Activated CD4-positive, alpha-beta memory T cell treated with anti-CD3 and anti-CD28 coated beads for 36 hours (primary cell): ENCODE results near the gene SLC27A5. TPM values are rescaled to one million over a fixed set of nuclear protein-coding genes. Genes with fewer than 3 reads are reported as not detected.
"Not testable (repeated sequence)": the region's sequence is repeated elsewhere in the genome, so short reads cannot be mapped to it uniquely, and the experiment has no call there.

Experiments
- CTCF ChIA-PET: fragments of 350-600 bp; sonication (Branson Sonifier 250); formaldehyde crosslinking; loops from one replicate; lab custom pipeline; 2021; ENCODE audit warnings: antibody characterized with exemption, inconsistent platforms; lab: Charles Lee
- POLR2A ChIA-PET: fragments of 350-600 bp; sonication (Branson Sonifier 250); formaldehyde crosslinking; loops from one replicate; lab custom pipeline; 2021; ENCODE audit warnings: antibody characterized with exemption; lab: Charles Lee
- DNase-seq: peaks from one replicate; pipeline ENCODE4 v3.0.0-alpha.2; 2020
- H3K27ac Mint-ChIP-seq: one replicate; pipeline ENCODE4 v1.8.0; 2021; ENCODE audit warnings: mixed read lengths
- H3K27me3 Mint-ChIP-seq: one replicate; pipeline ENCODE4 v1.8.0; 2021; ENCODE audit warnings: mixed read lengths
- H3K36me3 Mint-ChIP-seq: one replicate; pipeline ENCODE4 v1.8.0; 2021; ENCODE audit warnings: mixed read lengths
- H3K4me1 Mint-ChIP-seq: one replicate; pipeline ENCODE4 v1.8.0; 2021; ENCODE audit warnings: low read depth, mixed read lengths
- H3K4me3 Mint-ChIP-seq: one replicate; pipeline ENCODE4 v1.8.0; 2021; ENCODE audit warnings: mild to moderate bottlenecking, mixed read lengths
- H3K9me3 Mint-ChIP-seq: one replicate; pipeline ENCODE4 v1.8.0; 2021; ENCODE audit warnings: mixed read lengths
- intact Hi-C: fragments of 100-400 bp; cut with micrococcal nuclease; formaldehyde crosslinking; loops from one replicate; pipeline ENCODE4 v1.15.1; 2023
- total RNA-seq, 2 experiments: library from RNA; stranded (reverse); gene quantifications; one replicate each; pipeline ENCODE4 v1.2.3, GENCODE V29; 2021

Gene SLC27A5
- total RNA-seq, 2 experiments from 2014 or later, result 16.7 to 17.0 TPM

- H3K36me3 Mint-ChIP-seq, H3K27ac Mint-ChIP-seq, H3K4me1 Mint-ChIP-seq, POLR2A ChIA-PET, CTCF ChIA-PET, DNase-seq, H3K4me3 Mint-ChIP-seq, intact Hi-C loops, H3K27me3 Mint-ChIP-seq: not testable (repeated sequence)
- peaks cover 12% of the 10 kb centered on the region for H3K9me3 Mint-ChIP-seq
Observed at GRCh38 chr19:58507602-58508223, 4.1 kb downstream of the SLC27A5 start.

- POLR2A ChIA-PET, result interaction anchor here (1.3 kb wide), 2 partner anchors 11 to 18 kb away, joined by 3 to 4 read pairs; no protein-coding TSS in a partner anchor
- Mint-ChIP-seq H3K27me3 (no peaks in the 10 kb centered on the region), H3K9me3 (peaks cover 2% of the 10 kb centered on the region), H3K36me3 (no peaks in the 10 kb centered on the region), H3K4me3 (peak overlapping the region; percentile 26), H3K4me1 (peaks cover 24% of the 10 kb centered on the region), H3K27ac (no peak overlapping the region)
- no peak for DNase-seq
- CTCF ChIA-PET, result interaction anchor here (1.1 to 3.0 kb wide), 3 partner anchors 14 to 76 kb away, joined by 3 to 21 read pairs (median 16); partner anchors contain the start of gene ZBTB45
- intact Hi-C loops, result no loop called here
Observed at GRCh38 chr19:58500242-58500641, 11.6 kb downstream of the SLC27A5 start.

- Mint-ChIP-seq H3K27ac (peak overlapping the region; percentile 80), H3K4me1 (peaks cover 27% of the 10 kb centered on the region), H3K9me3 (peaks cover 2% of the 10 kb centered on the region), H3K27me3 (no peaks in the 10 kb centered on the region), H3K36me3 (no peaks in the 10 kb centered on the region), H3K4me3 (peak overlapping the region; percentile 89)
- ChIA-PET POLR2A (interaction anchor here (1.0 to 1.3 kb wide), 4 partner anchors 9 to 21 kb away, joined by 3 to 4 read pairs (median 4); partner anchors contain the start of gene ZBTB45), CTCF (interaction anchor here (1.1 to 3.0 kb wide), 4 partner anchors 15 to 77 kb away, joined by 3 to 21 read pairs (median 10); partner anchors contain the start of gene ZBTB45)
- DNase-seq, result peak; percentile 100
- intact Hi-C loops, result loop anchor here (1.0 to 2.0 kb wide), 9 partner anchors 10 to 221 kb away; partner anchors contain the start of genes CHMP2A, ZBTB45, ZNF132 and ZNF324
Observed at GRCh38 chr19:58499021-58499927, 12.5 kb downstream of the SLC27A5 start.

- Mint-ChIP-seq H3K36me3 (no peaks in the 10 kb centered on the region), H3K9me3 (peaks cover 2% of the 10 kb centered on the region), H3K27ac (peak overlapping the region; percentile 46), H3K4me3 (peak overlapping the region; percentile 89), H3K27me3 (no peaks in the 10 kb centered on the region), H3K4me1 (peaks cover 27% of the 10 kb centered on the region)
- CTCF ChIA-PET, result interaction anchor here (1.2 to 3.0 kb wide), 2 partner anchors 21 to 74 kb away, joined by 3 to 21 read pairs; partner anchors contain the start of gene ZBTB45
- POLR2A ChIA-PET, result interaction anchor here (1.2 to 1.3 kb wide), 2 partner anchors 8 to 10 kb away, joined by 3 to 4 read pairs; no protein-coding TSS in a partner anchor
- intact Hi-C loops, result loop anchor here (1.0 to 2.0 kb wide), 9 partner anchors 9 to 220 kb away; partner anchors contain the start of genes CHMP2A, ZBTB45, ZNF132 and ZNF324
- DNase-seq, result no peak
Observed at GRCh38 chr19:58498316-58499020, 13.3 kb downstream of the SLC27A5 start.

- no peak for DNase-seq
- Mint-ChIP-seq H3K27ac (no peak overlapping the region), H3K36me3 (no peaks in the 10 kb centered on the region), H3K9me3 (peaks cover 2% of the 10 kb centered on the region), H3K4me3 (peak overlapping the region; percentile 89), H3K27me3 (no peaks in the 10 kb centered on the region), H3K4me1 (peaks cover 27% of the 10 kb centered on the region)
- ChIA-PET POLR2A (no interaction called here), CTCF (no interaction called here)
- intact Hi-C loops, result loop anchor here (2.0 kb wide), 2 partner anchors 31 to 57 kb away; partner anchors contain the start of genes ZNF132 and ZNF324
Observed at GRCh38 chr19:58497634-58498170, 14.1 kb downstream of the SLC27A5 start.

- ChIA-PET CTCF (no interaction called here), POLR2A (no interaction called here)
- H3K9me3 Mint-ChIP-seq, result no peaks in the 10 kb centered on the region
- no peak for DNase-seq
- H3K4me3 Mint-ChIP-seq, result no peak overlapping the region
- H3K36me3 Mint-ChIP-seq, result no peaks in the 10 kb centered on the region
- H3K27ac Mint-ChIP-seq, result no peak overlapping the region
- H3K27me3 Mint-ChIP-seq, result no peaks in the 10 kb centered on the region
- intact Hi-C loops, result no loop called here
- H3K4me1 Mint-ChIP-seq, result peaks cover 30% of the 10 kb centered on the region
Observed at GRCh38 chr19:58492265-58492664, 19.5 kb downstream of the SLC27A5 start.

- Mint-ChIP-seq H3K4me3 (no peak overlapping the region), H3K27me3 (no peaks in the 10 kb centered on the region), H3K36me3 (no peaks in the 10 kb centered on the region), H3K4me1 (peaks cover 25% of the 10 kb centered on the region), H3K9me3 (no peaks in the 10 kb centered on the region), H3K27ac (no peak overlapping the region)
- POLR2A ChIA-PET, result no interaction called here
- CTCF ChIA-PET, result no interaction called here
- intact Hi-C loops, result no loop called here
- no peak for DNase-seq
Observed at GRCh38 chr19:58491393-58491792, 20.4 kb downstream of the SLC27A5 start.

- H3K36me3 Mint-ChIP-seq, H3K27me3 Mint-ChIP-seq, intact Hi-C loops, H3K9me3 Mint-ChIP-seq, H3K27ac Mint-ChIP-seq, H3K4me1 Mint-ChIP-seq, DNase-seq, H3K4me3 Mint-ChIP-seq: not testable (repeated sequence)
- ChIA-PET POLR2A (interaction anchor here (0.6 kb wide), 1 partner anchor 92 kb away, joined by 3 read pairs; no protein-coding TSS in a partner anchor), CTCF (interaction anchor here (0.9 kb wide), 1 partner anchor 30 kb away, joined by 5 read pairs; no protein-coding TSS in a partner anchor)
Observed at GRCh38 chr19:58484349-58484748, 27.4 kb downstream of the SLC27A5 start.

GRCh38 chr19:58483776-58484175 lies 28.0 kb downstream of the SLC27A5 start:
- ChIA-PET CTCF (interaction anchor here (0.9 kb wide), 1 partner anchor 30 kb away, joined by 5 read pairs; no protein-coding TSS in a partner anchor), POLR2A (interaction anchor here (0.6 kb wide), 1 partner anchor 93 kb away, joined by 3 read pairs; no protein-coding TSS in a partner anchor)
- H3K27me3 Mint-ChIP-seq, result no peaks in the 10 kb centered on the region
- intact Hi-C loops, result no loop called here
- no peak overlapping the region for H3K4me3 Mint-ChIP-seq
- no peak for DNase-seq
- peaks cover 13% of the 10 kb centered on the region for H3K36me3 Mint-ChIP-seq
- peaks cover 2% of the 10 kb centered on the region for H3K4me1 Mint-ChIP-seq
- H3K9me3 Mint-ChIP-seq, result no peaks in the 10 kb centered on the region
- no peak overlapping the region for H3K27ac Mint-ChIP-seq

- Mint-ChIP-seq H3K27ac (no peak overlapping the region), H3K9me3 (no peaks in the 10 kb centered on the region), H3K36me3 (peaks cover 13% of the 10 kb centered on the region), H3K4me3 (no peak overlapping the region), H3K27me3 (no peaks in the 10 kb centered on the region), H3K4me1 (no peaks in the 10 kb centered on the region)
- POLR2A ChIA-PET, result no interaction called here
- no peak for DNase-seq
- intact Hi-C loops, result no loop called here
- CTCF ChIA-PET, result no interaction called here
Observed at GRCh38 chr19:58482372-58482771, 29.4 kb downstream of the SLC27A5 start.

- Mint-ChIP-seq H3K4me1 (peaks cover 9% of the 10 kb centered on the region), H3K27ac (no peak overlapping the region), H3K27me3 (no peaks in the 10 kb centered on the region), H3K4me3 (no peak overlapping the region), H3K36me3 (peaks cover 13% of the 10 kb centered on the region), H3K9me3 (no peaks in the 10 kb centered on the region)
- CTCF ChIA-PET, result interaction anchor here (0.9 kb wide), 1 partner anchor 118 kb away, joined by 3 read pairs; no protein-coding TSS in a partner anchor
- POLR2A ChIA-PET, result no interaction called here
- intact Hi-C loops, result no loop called here
- no peak for DNase-seq
Observed at GRCh38 chr19:58480831-58481230, 31.0 kb downstream of the SLC27A5 start.
